GM12878 (cell line): ENCODE data around the gene POLR2L. TPM values are rescaled to one million over a fixed set of nuclear protein-coding genes. Genes with fewer than 3 reads are reported as not detected.

Source experiments
- ATAC-seq: fragments of 200-7000 bp; cut with Tn5 transposase; 3 replicates; pipeline ENCODE4 v1.9.1; 2020; ENCODE audit warnings: mild to moderate bottlenecking, moderate library complexity
- BruUV-seq: library from RNA; stranded (reverse); fragments of 400-500 nt; replicated peaks from 2 replicates; lab custom pipeline; 2021; lab: Mats Ljungman, UMichigan
- CTCF ChIA-PET: fragments of 300-600 bp; sonication (Branson Sonifier 250); formaldehyde crosslinking; extraction: SDS; loops from one replicate; lab custom pipeline; 2021; ENCODE audit warnings: inconsistent platforms; lab: Yijun Ruan, JAX
- POLR2A ChIA-PET: fragments of 350-600 bp; formaldehyde crosslinking; extraction: SDS; loops from one replicate; lab custom pipeline; 2021; ENCODE audit warnings: inconsistent platforms; lab: Charles Lee
- RAD21 ChIA-PET: fragments of 300-600 bp; sonication (Branson Sonifier 250); formaldehyde crosslinking; loops from one replicate; lab custom pipeline; 2023; ENCODE audit warnings: antibody characterized with exemption; ENCODE audit not compliant: unreplicated experiment; lab: Charles Lee
- SMC1A ChIA-PET: fragments of 300-600 bp; sonication (Branson Sonifier 250); formaldehyde crosslinking; loops from one replicate; lab custom pipeline; 2023; ENCODE audit not compliant: unreplicated experiment, uncharacterized antibody; lab: Charles Lee
- DNase-seq: peaks from one replicate; pipeline ENCODE4 v3.0.0-alpha.2; 2011; ENCODE audit warnings: low read depth, low spot score
- FAIRE-seq: peaks from 3 replicates; lab custom pipeline; 2011; peaks lifted over from hg19 to GRCh38; lab: Jason Lieb, UNC
- H2AFZ ChIP-seq: 2 replicates; pipeline ENCODE4 v1.6.0; 2011; ENCODE audit warnings: low read depth, low read length, control low read depth; ENCODE audit not compliant: control insufficient read depth
- H3K27ac ChIP-seq: 2 replicates; pipeline ENCODE4 v1.5.1; 2011; ENCODE audit warnings: control low read depth; ENCODE audit not compliant: control insufficient read depth, insufficient read depth
- H3K27me3 ChIP-seq, 2 experiments: replicated peaks in 1 of 2; 2 replicates each; pipeline versions ENCODE4 v1.6.0 to v1.6.1; 2011; ENCODE audit warnings: low read length in 1 of 2; ENCODE audit not compliant: control insufficient read depth in 2 of 2, insufficient read depth in 2 of 2
- H3K36me3 ChIP-seq, 2 experiments: 2 replicates each; pipeline ENCODE4 v1.5.1; 2011; ENCODE audit warnings: low read length in 1 of 2; ENCODE audit not compliant: control insufficient read depth in 2 of 2, insufficient read depth in 2 of 2
- H3K4me1 ChIP-seq: 2 replicates; pipeline ENCODE4 v1.6.1; 2011; ENCODE audit warnings: mild to moderate bottlenecking, low read length, moderate library complexity, mixed read lengths; ENCODE audit not compliant: control insufficient read depth, insufficient read depth
- H3K4me2 ChIP-seq: 2 replicates; pipeline ENCODE4 v1.6.0; 2011; ENCODE audit warnings: control low read depth; ENCODE audit not compliant: control insufficient read depth, insufficient read depth
- H3K4me3 ChIP-seq: fragments of 200-600 bp; sonication (generic); 2 replicates; pipeline ENCODE4 v1.5.1; 2016
- H3K79me2 ChIP-seq: 2 replicates; pipeline ENCODE4 v1.6.0; 2011; ENCODE audit warnings: low read length; ENCODE audit not compliant: control insufficient read depth, insufficient read depth
- H3K9ac ChIP-seq: 2 replicates; pipeline ENCODE4 v1.8.0; 2011; ENCODE audit warnings: low read length, control low read depth, mixed read lengths; ENCODE audit not compliant: control insufficient read depth, insufficient read depth
- H3K9me3 ChIP-seq: replicated peaks from 3 replicates; pipeline ENCODE4 v1.5.1; 2011; ENCODE audit warnings: mild to moderate bottlenecking, low read length; ENCODE audit not compliant: control insufficient read depth, insufficient read depth
- H4K20me1 ChIP-seq: 2 replicates; pipeline ENCODE4 v1.6.0; 2011; ENCODE audit not compliant: control insufficient read depth, insufficient read depth
- BHLHE40 ChIP-seq, 2 experiments: fragments of 450-650 bp in 1 of 2; IDR thresholded peaks; 2 replicates each; pipeline ENCODE4 v1.6.1; 2011 to 2017; ENCODE audit warnings: low read depth in 2 of 2, borderline replicate concordance in 1 of 2, improper control_type of control experiment in 1 of 2, low read length in 1 of 2, mild to moderate bottlenecking in 1 of 2
- JUNB ChIP-seq: IDR thresholded peaks from 2 replicates; pipeline ENCODE4 v1.6.1; 2016; ENCODE audit warnings: antibody characterized with exemption, mild to moderate bottlenecking
- RAD21 ChIP-seq: IDR thresholded peaks from 2 replicates; pipeline ENCODE4 v1.6.1; 2011; ENCODE audit warnings: mild to moderate bottlenecking, low read depth, low read length, moderate library complexity; ENCODE audit not compliant: insufficient read depth
- YY1 ChIP-seq: IDR thresholded peaks from 2 replicates; pipeline ENCODE4 v1.6.1; 2011; ENCODE audit warnings: low read depth, mild to moderate bottlenecking, low read length
- WGBS: methylation state at CpG from one replicate; pipeline ENCODE4 v1.1.6; 2016; ENCODE audit warnings: low lambda C conversion rate; ENCODE audit not compliant: insufficient replicate concordance, insufficient coverage; ENCODE audit errors: missing lambda C conversion rate; 5-methylcytosine and 5-hydroxymethylcytosine counted together
- in situ Hi-C: fragments of 300-500 bp; cut with MboI; formaldehyde crosslinking; loops from 9 replicates; pipeline ENCODE4 v1.14.3; 2018; ENCODE audit warnings: mixed read lengths
- intact Hi-C: fragments of 100-400 bp; cut with micrococcal nuclease; formaldehyde crosslinking; loops from one replicate; pipeline ENCODE4 v1.14.2; 2022; ENCODE audit not compliant: unreplicated experiment
- polyA plus RNA-seq, 11 experiments: library from polyadenylated mRNA; depleted of rRNA in 4 of 11; unstranded in 6 of 11; stranded (reverse) in 5 of 11; fragments of >200 nt; fragmentation: Nextera tagmentation in 4 of 11; fragmentation: Illumina TruSeq in 1 of 11; extraction: Ambion mirVana in 4 of 11; extraction: Trizol in 1 of 11; gene quantifications; 1 replicate in 1 of 11; 2 replicates in 10 of 11; pipeline versions ENCODE4 v1.2.1 to v1.2.3, GENCODE V29; 2011 to 2016; ENCODE audit warnings: inconsistent platforms in 2 of 11, missing spikeins in 2 of 11, low read depth in 1 of 11
- total RNA-seq, 4 experiments: library from RNA; depleted of rRNA in 3 of 4; stranded (reverse); fragments of >200 nt in 3 of 4; fragmentation: Illumina TruSeq in 1 of 4; extraction: Trizol in 1 of 4; gene quantifications; 2 replicates each; pipeline versions ENCODE4 v1.2.1 to v1.2.3, GENCODE V29; 2013 to 2021
- TF ChIP-seq, protein P1 (sequence below): IDR thresholded peaks from 2 replicates; pipeline ENCODE4 v1.6.1; 2012; ENCODE audit warnings: low read length, inconsistent platforms
- TF ChIP-seq, protein P2 (sequence below): IDR thresholded peaks from 2 replicates; pipeline ENCODE4 v1.6.1; 2011; ENCODE audit warnings: low read depth, low read length, improper control_type of control experiment, borderline replicate concordance
- TF ChIP-seq, protein P3 (sequence below): IDR thresholded peaks from 2 replicates; pipeline ENCODE4 v1.6.1; 2011; ENCODE audit warnings: borderline replicate concordance, low read depth, mild to moderate bottlenecking, moderate library complexity, low read length; ENCODE audit not compliant: insufficient read depth, poor library complexity, severe bottlenecking

Gene POLR2L
- total and polyA plus RNA-seq, 10 of the 15 experiments (the other 5 are each of a cell fraction or from before 2014, with no cell fraction given), result 23.1 to 497 (median 125) TPM

DNA sequence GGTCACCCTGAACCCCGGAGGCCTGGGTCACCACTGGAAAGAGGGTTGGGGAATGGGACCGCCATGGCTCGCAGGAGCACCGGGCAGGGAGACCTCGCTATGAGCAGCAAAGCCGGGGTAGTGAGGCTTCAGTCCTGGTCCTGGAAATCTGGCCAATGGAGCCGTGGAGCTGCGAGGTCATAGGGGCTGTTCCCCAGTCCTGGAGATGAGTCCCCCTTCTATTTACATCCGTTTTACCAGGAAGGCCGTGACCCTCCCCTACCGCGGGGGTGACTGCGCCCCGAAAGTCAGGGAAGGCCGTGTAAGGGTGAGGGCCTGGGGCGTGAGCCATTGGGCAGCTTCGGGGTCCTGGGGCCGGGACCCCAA lies 37.7 kb downstream of the POLR2L start (continued):
- TF ChIP-seq RAD21, result no peak

DNA sequence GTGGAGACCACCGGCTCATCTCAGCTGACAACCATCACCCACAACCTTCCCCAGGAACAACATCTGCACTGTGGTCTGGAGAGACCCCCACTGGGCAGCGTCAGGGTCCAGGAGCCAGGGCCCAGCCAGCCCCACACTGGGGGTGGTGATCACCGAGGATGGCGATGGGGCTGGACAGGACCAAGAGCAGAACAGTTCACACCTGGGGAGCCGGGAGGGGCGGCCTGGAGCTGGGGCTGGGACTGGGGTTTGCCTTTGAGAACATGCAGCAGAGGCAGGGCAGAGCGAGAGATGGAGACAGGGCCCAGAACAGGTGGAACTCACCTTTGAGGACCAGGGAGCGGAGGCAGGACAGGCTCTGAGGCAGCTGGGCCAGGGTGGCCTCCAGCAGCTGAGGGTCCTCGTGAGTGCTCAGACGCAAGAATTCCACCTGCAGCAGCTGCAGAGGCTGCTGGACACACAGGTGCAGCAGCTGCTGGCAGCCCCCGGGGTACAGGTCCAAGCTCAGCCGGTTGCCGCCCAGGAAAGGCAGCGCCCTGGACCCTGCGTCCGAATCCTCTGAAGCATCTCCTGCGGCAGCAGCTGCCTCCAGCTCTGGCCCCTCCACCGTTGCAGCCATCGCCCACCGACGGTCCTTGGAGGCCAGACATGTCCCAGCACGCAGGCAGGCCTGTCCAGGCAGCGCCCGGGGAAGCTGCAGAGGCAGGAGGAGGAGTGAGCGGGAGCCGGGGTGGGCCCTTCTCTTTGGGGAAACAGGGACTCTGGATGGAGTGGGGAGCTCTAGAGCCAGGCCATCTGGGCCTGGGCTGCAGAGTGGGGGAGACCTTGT lies 38.3 kb downstream of the POLR2L start:
- ATAC-seq, result no peak
- no peak for DNase-seq
- no peak for FAIRE-seq
- H4K20me1 ChIP-seq, result no peaks in the 10 kb centered on the region
- H3K27me3 ChIP-seq, result no peaks in the 10 kb centered on the region
- H3K79me2 ChIP-seq, result peaks cover 19% of the 10 kb centered on the region
- H3K4me1 ChIP-seq, result peaks cover 12% of the 10 kb centered on the region
- in situ Hi-C loops, result loop anchor here (25.0 kb wide), 1 partner anchor 1583 kb away; the partner anchor contains the start of gene CD81
- H3K4me3 ChIP-seq, result peak overlapping the region; percentile 90
- RAD21 ChIA-PET, result interaction anchor here (0.5 kb wide), 1 partner anchor 220 kb away, joined by 3 read pairs; no protein-coding TSS in a partner anchor
- peak overlapping the region; percentile 95 for H3K4me2 ChIP-seq
- TF ChIP-seq JUNB (no peak), BHLHE40 (IDR thresholded peaks at IDR 0.05; ENCODE audit: borderline replicate concordance in 1 of 2, low read depth in 2 of 2, low read length in 1 of 2) (no peak), YY1 (no peak; the same call in 1 of the 2 replicates)
- TF ChIP-seq, protein P1, sequence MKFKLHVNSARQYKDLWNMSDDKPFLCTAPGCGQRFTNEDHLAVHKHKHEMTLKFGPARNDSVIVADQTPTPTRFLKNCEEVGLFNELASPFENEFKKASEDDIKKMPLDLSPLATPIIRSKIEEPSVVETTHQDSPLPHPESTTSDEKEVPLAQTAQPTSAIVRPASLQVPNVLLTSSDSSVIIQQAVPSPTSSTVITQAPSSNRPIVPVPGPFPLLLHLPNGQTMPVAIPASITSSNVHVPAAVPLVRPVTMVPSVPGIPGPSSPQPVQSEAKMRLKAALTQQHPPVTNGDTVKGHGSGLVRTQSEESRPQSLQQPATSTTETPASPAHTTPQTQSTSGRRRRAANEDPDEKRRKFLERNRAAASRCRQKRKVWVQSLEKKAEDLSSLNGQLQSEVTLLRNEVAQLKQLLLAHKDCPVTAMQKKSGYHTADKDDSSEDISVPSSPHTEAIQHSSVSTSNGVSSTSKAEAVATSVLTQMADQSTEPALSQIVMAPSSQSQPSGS, result no peak
- TF ChIP-seq, protein P2, sequence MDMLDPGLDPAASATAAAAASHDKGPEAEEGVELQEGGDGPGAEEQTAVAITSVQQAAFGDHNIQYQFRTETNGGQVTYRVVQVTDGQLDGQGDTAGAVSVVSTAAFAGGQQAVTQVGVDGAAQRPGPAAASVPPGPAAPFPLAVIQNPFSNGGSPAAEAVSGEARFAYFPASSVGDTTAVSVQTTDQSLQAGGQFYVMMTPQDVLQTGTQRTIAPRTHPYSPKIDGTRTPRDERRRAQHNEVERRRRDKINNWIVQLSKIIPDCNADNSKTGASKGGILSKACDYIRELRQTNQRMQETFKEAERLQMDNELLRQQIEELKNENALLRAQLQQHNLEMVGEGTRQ, result no peak
- TF ChIP-seq, protein P3, sequence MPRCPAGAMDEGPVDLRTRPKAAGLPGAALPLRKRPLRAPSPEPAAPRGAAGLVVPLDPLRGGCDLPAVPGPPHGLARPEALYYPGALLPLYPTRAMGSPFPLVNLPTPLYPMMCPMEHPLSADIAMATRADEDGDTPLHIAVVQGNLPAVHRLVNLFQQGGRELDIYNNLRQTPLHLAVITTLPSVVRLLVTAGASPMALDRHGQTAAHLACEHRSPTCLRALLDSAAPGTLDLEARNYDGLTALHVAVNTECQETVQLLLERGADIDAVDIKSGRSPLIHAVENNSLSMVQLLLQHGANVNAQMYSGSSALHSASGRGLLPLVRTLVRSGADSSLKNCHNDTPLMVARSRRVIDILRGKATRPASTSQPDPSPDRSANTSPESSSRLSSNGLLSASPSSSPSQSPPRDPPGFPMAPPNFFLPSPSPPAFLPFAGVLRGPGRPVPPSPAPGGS, result no peak
- peak overlapping the region; percentile 90 for H3K9ac ChIP-seq
- intact Hi-C loops, result no loop called here
- H3K27ac ChIP-seq, result peak overlapping the region; percentile 72
- SMC1A ChIA-PET, result no interaction called here
- no TSS peak for BruUV-seq
- 52% methylated on average over 24 of the region's 26 CpGs for WGBS
- CTCF ChIA-PET, result no interaction called here
- POLR2A ChIA-PET, result interaction anchor here (2.7 kb wide), 1 partner anchor 16 kb away, joined by 9 read pairs; the partner anchor contains the start of gene PNPLA2
- no peak overlapping the region; the same call in 1 of the 2 replicates for H2AFZ ChIP-seq
- H3K36me3 ChIP-seq, result peaks cover 0 to 10% of the 10 kb centered on the region in 2 experiments; a peak in 2 of 4 replicates
- H3K9me3 ChIP-seq, result no peaks in the 10 kb centered on the region
